ENCODE results near the gene BRAT1. TPM values are rescaled to one million over a fixed set of nuclear protein-coding genes. Genes with fewer than 3 reads are reported as not detected.
"Not testable (repeated sequence)": the region's sequence is repeated elsewhere in the genome, so short reads cannot be mapped to it uniquely, and the experiment has no call there.

The BRAT1 gene
- total RNA-seq, 1 experiment from 2014 or later, result 53.9 TPM

DNA sequence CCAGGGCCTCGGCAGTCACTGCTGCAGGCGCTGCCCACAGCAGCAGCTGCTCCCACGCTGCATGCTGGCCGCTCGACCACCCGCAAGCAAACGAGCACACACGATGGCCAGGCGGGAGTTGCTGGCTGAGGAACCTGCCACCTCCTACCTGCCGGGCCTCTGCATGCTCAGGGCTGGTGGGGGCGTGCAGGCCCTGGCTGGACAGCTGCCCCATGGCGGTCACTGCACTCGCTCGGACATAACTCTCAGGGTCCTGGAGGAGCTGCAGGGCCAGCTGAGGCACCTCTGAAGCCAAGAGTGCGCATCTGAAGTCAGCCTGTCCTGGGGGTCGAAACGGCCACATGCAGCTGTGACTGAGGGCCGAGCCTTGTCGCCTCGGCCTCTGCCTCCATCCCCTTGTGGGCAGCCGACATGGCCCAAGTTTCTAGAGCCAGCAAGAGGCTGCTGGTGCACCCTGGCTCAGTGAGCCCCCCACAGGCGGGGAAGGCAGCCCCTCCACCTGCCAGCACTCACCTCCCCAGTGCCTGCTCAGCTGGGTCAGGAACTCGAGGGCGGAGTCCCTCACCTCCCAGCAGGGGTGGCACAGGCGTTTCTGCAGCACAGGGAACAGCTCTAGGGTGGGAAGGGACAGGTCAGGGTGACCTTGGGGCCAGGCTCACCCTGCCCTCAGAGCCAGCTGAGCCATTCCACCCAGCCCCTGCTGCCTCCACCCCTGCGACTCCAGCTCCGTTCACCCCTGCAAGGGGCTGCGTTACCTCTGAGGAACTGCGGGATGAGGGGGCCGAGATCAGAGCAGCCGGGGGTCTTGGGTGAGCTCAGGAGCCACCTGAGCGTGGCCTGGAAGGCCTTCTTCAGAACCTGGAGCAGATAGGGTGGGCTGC, 16.1 kb downstream of the BRAT1 start:
- ChIA-PET CTCF (no interaction called here), POLR2A (ENCODE audit: unreplicated experiment) (interaction anchor here (0.6 kb wide), 1 partner anchor 60 kb away, joined by 6 read pairs; no protein-coding TSS in a partner anchor)
- Histone ChIP-seq H3K4me2 (no peak overlapping the region), H3K79me2 (ENCODE audit: low read depth) (no peaks in the 10 kb centered on the region), H3K27me3 (ENCODE audit: insufficient read depth, low read depth) (no peaks in the 10 kb centered on the region), H3K36me3 (ENCODE audit: low read depth) (peaks cover 11% of the 10 kb centered on the region; the same call in 1 of the 2 replicates), H3K4me1 (replicated peaks; ENCODE audit: insufficient read depth) (no peaks in the 10 kb centered on the region), H2AFZ (no peak overlapping the region), H3K27ac (no peak overlapping the region), H3K4me3 (no peak overlapping the region), H3K9me2 (ENCODE audit: insufficient read depth) (no peaks in the 10 kb centered on the region), H3F3A (ENCODE audit: insufficient read depth, low read depth) (peaks cover 6% of the 10 kb centered on the region; the same call in 1 of the 2 replicates), H3K9me3 (ENCODE audit: insufficient read depth, low read depth) (no peaks in the 10 kb centered on the region), H4K20me1 (ENCODE audit: insufficient read depth) (no peaks in the 10 kb centered on the region)
- no peak for DNase-seq
- intact Hi-C loops (cut with micrococcal nuclease; ENCODE audit: unreplicated experiment), result no loop called here
- TF ChIP-seq, protein P1, sequence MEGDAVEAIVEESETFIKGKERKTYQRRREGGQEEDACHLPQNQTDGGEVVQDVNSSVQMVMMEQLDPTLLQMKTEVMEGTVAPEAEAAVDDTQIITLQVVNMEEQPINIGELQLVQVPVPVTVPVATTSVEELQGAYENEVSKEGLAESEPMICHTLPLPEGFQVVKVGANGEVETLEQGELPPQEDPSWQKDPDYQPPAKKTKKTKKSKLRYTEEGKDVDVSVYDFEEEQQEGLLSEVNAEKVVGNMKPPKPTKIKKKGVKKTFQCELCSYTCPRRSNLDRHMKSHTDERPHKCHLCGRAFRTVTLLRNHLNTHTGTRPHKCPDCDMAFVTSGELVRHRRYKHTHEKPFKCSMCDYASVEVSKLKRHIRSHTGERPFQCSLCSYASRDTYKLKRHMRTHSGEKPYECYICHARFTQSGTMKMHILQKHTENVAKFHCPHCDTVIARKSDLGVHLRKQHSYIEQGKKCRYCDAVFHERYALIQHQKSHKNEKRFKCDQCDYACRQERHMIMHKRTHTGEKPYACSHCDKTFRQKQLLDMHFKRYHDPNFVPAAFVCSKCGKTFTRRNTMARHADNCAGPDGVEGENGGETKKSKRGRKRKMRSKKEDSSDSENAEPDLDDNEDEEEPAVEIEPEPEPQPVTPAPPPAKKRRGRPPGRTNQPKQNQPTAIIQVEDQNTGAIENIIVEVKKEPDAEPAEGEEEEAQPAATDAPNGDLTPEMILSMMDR (conservative IDR thresholded peaks at IDR 0.05), result no peak
- no peak for TF ChIP-seq EZH2 (IDR thresholded peaks at IDR 0.05; ENCODE audit: low read depth)
- BruUV-seq (replicated peaks), result no TSS peak

DNA sequence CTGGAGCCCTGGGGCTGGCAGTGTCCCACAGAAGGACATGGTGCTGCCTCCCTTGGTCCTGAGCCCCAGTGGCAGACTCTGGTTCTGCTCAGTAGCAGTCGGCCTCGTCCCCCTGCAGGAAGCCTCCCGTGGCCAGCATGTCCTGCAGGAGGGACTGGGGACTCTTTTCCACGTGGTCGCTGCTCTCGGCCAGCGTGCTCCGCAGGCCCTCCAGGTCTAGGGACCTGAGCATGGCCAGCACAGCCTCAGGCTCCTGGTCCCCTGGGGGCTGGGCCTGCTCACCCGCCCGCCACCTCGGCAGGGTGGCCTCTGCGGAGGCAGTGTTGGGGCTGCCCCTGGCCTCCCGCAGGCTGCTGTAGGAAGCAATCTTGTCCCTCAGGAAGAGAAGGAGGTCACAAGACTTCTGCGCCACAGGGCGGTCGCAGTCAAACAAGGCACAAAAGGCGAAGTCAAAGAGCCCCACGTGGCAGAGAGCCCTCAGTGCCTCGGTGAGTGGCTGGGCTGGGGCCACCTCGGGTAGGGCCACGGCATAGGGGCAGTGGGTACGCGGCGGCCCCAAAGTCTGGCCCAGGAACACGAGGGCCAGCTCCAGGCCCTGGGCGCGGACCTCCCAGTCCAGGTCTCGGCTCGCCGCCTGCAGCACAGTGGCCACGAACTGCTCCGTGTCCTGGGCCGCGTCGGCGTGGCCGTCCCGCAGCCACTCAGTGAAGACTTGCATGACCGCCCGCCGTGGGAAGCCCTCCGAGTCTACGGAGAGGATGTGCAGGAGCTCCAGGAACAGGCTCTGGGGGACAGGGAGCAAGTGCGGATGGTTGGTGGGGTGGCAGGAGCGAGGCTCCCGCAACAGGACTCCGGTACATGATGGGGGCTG, 17.1 kb downstream of the BRAT1 start:
- Histone ChIP-seq H3K27me3 (ENCODE audit: insufficient read depth, low read depth) (no peaks in the 10 kb centered on the region), H3K36me3 (ENCODE audit: low read depth) (peaks cover 7% of the 10 kb centered on the region; the same call in 1 of the 2 replicates), H4K20me1 (ENCODE audit: insufficient read depth) (no peaks in the 10 kb centered on the region), H3K9me2 (ENCODE audit: insufficient read depth) (no peaks in the 10 kb centered on the region), H3K4me3 (no peak overlapping the region), H3K79me2 (ENCODE audit: low read depth) (no peaks in the 10 kb centered on the region), H3F3A (ENCODE audit: insufficient read depth, low read depth) (peaks cover 6% of the 10 kb centered on the region; the same call in 1 of the 2 replicates), H2AFZ (no peak overlapping the region), H3K27ac (no peak overlapping the region), H3K9me3 (ENCODE audit: insufficient read depth, low read depth) (no peaks in the 10 kb centered on the region), H3K4me2 (no peak overlapping the region), H3K4me1 (replicated peaks; ENCODE audit: insufficient read depth) (no peaks in the 10 kb centered on the region)
- TSS peak; percentile 38 for BruUV-seq (replicated peaks)
- intact Hi-C loops (cut with micrococcal nuclease; ENCODE audit: unreplicated experiment), result no loop called here
- no peak for DNase-seq
- TF ChIP-seq, protein P1 (conservative IDR thresholded peaks at IDR 0.05), result no peak
- no peak for TF ChIP-seq EZH2 (IDR thresholded peaks at IDR 0.05; ENCODE audit: low read depth)
- ChIA-PET CTCF (no interaction called here), POLR2A (ENCODE audit: unreplicated experiment) (no interaction called here)

DNA sequence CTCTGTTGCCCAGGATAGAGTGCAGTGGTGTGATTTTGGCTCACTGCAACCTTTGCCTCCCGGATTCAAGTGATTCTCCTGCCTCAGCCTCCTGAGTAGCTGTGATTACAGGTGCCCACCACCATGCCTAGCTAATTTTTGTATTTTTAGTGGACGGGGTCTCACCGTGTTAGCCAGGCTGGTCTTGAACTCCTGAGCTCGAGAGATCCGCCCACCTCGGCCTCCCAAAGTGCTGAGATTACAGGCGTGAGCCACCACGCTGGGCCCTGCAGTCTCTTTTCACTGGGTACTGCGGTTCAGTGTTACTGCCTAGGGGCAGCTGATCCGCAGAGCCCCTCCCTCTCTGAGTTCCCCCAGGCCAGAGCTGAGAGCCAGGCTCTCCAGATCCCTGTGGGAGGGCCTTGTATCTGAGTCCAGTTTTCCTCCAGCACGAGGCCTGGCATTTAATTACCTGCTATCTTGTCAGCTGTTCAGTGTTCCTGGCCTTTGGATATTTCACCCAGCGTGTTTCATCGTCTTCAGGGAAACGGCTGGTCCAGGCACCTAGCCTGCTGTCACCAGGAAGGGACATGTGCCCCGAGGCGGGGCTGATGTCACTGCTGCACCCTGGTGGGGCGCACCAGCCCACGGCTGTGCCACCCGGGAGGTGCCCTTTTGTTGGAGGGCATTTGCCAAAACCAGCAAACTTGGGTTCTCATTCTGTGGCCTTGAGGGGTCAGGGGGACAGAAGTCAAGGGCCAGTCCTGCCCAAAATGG, 19.3 kb downstream of the BRAT1 start:
- CTCF ChIA-PET; H3K4me1 ChIP-seq (replicated peaks; ENCODE audit: insufficient read depth); H3K27ac ChIP-seq; H3K9me3 ChIP-seq (ENCODE audit: insufficient read depth, low read depth); DNase-seq; H3K4me3 ChIP-seq; BruUV-seq (replicated peaks); H2AFZ ChIP-seq; H3K36me3 ChIP-seq (ENCODE audit: low read depth); POLR2A ChIA-PET (ENCODE audit: unreplicated experiment); H4K20me1 ChIP-seq (ENCODE audit: insufficient read depth); H3F3A ChIP-seq (ENCODE audit: insufficient read depth, low read depth); H3K27me3 ChIP-seq (ENCODE audit: insufficient read depth, low read depth); H3K79me2 ChIP-seq (ENCODE audit: low read depth); intact Hi-C loops (cut with micrococcal nuclease; ENCODE audit: unreplicated experiment); H3K9me2 ChIP-seq (ENCODE audit: insufficient read depth): not testable (repeated sequence)
- H3K4me2 ChIP-seq, result peak overlapping the region; percentile 77; the same call in 1 of the 2 replicates

DNA sequence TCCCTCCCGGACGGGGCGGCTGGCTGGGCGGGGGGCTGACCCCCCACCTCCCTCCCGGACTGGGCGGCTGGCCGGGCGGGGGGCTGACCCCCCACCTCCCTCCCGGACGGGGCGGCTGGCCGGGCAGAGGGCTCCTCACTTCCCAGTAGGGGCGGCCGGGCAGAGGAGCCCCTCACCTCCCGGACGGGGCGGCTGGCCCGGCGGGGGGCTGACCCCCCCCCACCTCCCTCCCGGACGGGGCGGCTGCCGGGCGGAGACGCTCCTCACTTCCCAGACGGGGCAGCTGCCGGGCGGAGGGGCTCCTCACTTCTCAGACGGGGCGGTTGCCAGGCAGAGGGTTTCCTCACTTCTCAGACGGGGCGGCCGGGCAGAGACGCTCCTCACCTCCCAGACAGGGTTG, 21.1 kb downstream of the BRAT1 start:
- H3K9me2 ChIP-seq (ENCODE audit: insufficient read depth); H3K27ac ChIP-seq; CTCF ChIA-PET; H4K20me1 ChIP-seq (ENCODE audit: insufficient read depth); H2AFZ ChIP-seq; POLR2A ChIA-PET (ENCODE audit: unreplicated experiment); H3K4me3 ChIP-seq; H3K4me2 ChIP-seq; BruUV-seq (replicated peaks); DNase-seq; H3K36me3 ChIP-seq (ENCODE audit: low read depth); H3K79me2 ChIP-seq (ENCODE audit: low read depth); H3K27me3 ChIP-seq (ENCODE audit: insufficient read depth, low read depth); intact Hi-C loops (cut with micrococcal nuclease; ENCODE audit: unreplicated experiment); H3K9me3 ChIP-seq (ENCODE audit: insufficient read depth, low read depth): not testable (repeated sequence)
- peaks cover 20% of the 10 kb centered on the region for H3F3A ChIP-seq (ENCODE audit: insufficient read depth, low read depth)
- peaks cover 24% of the 10 kb centered on the region for H3K4me1 ChIP-seq (replicated peaks; ENCODE audit: insufficient read depth)

DNA sequence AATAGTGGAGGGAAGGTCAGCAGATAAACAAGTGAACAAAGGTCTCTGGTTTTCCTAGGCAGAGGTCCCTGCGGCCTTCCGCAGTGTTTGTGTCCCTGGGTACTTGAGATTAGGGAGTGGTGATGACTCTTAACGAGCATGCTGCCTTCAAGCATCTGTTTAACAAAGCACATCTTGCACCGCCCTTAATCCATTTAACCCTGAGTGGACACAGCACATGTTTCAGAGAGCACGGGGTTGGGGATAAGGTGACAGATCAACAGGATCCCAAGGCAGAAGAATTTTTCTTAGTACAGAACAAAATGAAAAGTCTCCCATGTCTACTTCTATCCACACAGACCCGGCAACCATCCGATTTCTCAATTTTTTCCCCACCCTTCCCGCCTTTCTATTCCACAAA, 21.8 kb downstream of the BRAT1 start:
- H3K27ac ChIP-seq; CTCF ChIA-PET; H3K4me3 ChIP-seq; H3K27me3 ChIP-seq (ENCODE audit: insufficient read depth, low read depth); H4K20me1 ChIP-seq (ENCODE audit: insufficient read depth); H3K36me3 ChIP-seq (ENCODE audit: low read depth); H2AFZ ChIP-seq; intact Hi-C loops (cut with micrococcal nuclease; ENCODE audit: unreplicated experiment); H3K9me2 ChIP-seq (ENCODE audit: insufficient read depth); DNase-seq; POLR2A ChIA-PET (ENCODE audit: unreplicated experiment); BruUV-seq (replicated peaks); H3K4me2 ChIP-seq; H3K79me2 ChIP-seq (ENCODE audit: low read depth); H3K9me3 ChIP-seq (ENCODE audit: insufficient read depth, low read depth): not testable (repeated sequence)
- Histone ChIP-seq H3F3A (ENCODE audit: insufficient read depth, low read depth) (peaks cover 26% of the 10 kb centered on the region), H3K4me1 (replicated peaks; ENCODE audit: insufficient read depth) (peaks cover 31% of the 10 kb centered on the region)
